Spleen (tissue), 11 donors: ENCODE data around the gene ITPR2. TPM values are rescaled to one million over a fixed set of nuclear protein-coding genes. Genes with fewer than 3 reads are reported as not detected.

ENCODE experiments used
- DNase-seq: peaks from one replicate; pipeline ENCODE4 v3.0.0-alpha.2; 2020
- H3K27ac ChIP-seq, 8 donors: fragments of 200-600 bp; sonication (generic) in 7 of 8; 1 replicate in 4 of 8; 2 replicates in 4 of 8; pipeline versions ENCODE4 v1.5.0 to v1.8.0; 2016 to 2021; ENCODE audit warnings: inconsistent platforms in 4 of 8, mild to moderate bottlenecking in 4 of 8, moderate library complexity in 1 of 8
- H3K27me3 ChIP-seq, 7 donors: fragments of 200-600 bp; sonication (generic) in 6 of 7; replicated peaks in 1 of 7; 1 replicate in 4 of 7; 2 replicates in 3 of 7; pipeline versions ENCODE4 v1.5.0 to v1.8.0; 2016 to 2021; ENCODE audit warnings: inconsistent platforms in 3 of 7, mild to moderate bottlenecking in 1 of 7
- H3K36me3 ChIP-seq, 6 donors: fragments of 200-600 bp; sonication (generic) in 5 of 6; 1 replicate in 4 of 6; 2 replicates in 2 of 6; pipeline versions ENCODE4 v1.5.0 to v1.8.0; 2016 to 2021; ENCODE audit warnings: inconsistent platforms in 2 of 6
- H3K4me1 ChIP-seq, 6 donors: fragments of 200-600 bp; sonication (generic) in 5 of 6; 1 replicate in 3 of 6; 2 replicates in 3 of 6; pipeline versions ENCODE4 v1.5.0 to v1.8.0; 2016 to 2021; ENCODE audit warnings: inconsistent platforms in 3 of 6
- H3K4me3 ChIP-seq, 8 donors: fragments of 200-600 bp; sonication (generic) in 7 of 8; 1 replicate in 4 of 8; 2 replicates in 4 of 8; pipeline versions ENCODE4 v1.5.0 to v1.8.0; 2016 to 2021; ENCODE audit warnings: inconsistent platforms in 4 of 8, mild to moderate bottlenecking in 4 of 8, moderate library complexity in 2 of 8
- H3K9me3 ChIP-seq, 8 donors: fragments of 200-600 bp; sonication (generic) in 7 of 8; 1 replicate in 4 of 8; 2 replicates in 4 of 8; pipeline versions ENCODE4 v1.5.0 to v1.8.0; 2016 to 2021; ENCODE audit warnings: inconsistent platforms in 4 of 8
- POLR2A ChIP-seq, 3 donors: fragments of 450-650 bp; IDR thresholded peaks; one replicate each; pipeline ENCODE4 v1.5.1; 2017; ENCODE audit warnings: antibody characterized with exemption in 3 of 3, mild to moderate bottlenecking in 1 of 3
- POLR2AphosphoS5 ChIP-seq, 3 donors: sonication (generic); formaldehyde crosslinking; IDR thresholded peaks; one replicate each; pipeline ENCODE4 v1.5.1; 2017; ENCODE audit warnings: antibody characterized with exemption in 3 of 3
- WGBS, 5 donors: extraction: QIAGEN DNeasy Blood & Tissue Kit in 3 of 5; methylation state at CpG; one replicate each; pipeline versions ENCODE4 v1.1.5 to v1.1.7; 2013 to 2018; 5-methylcytosine and 5-hydroxymethylcytosine counted together
- intact Hi-C: fragments of 100-400 bp; cut with DNase I; formaldehyde crosslinking; loops from one replicate; pipeline ENCODE4 v1.15.0; 2023; ENCODE audit warnings: low total_unique reads
- polyA plus RNA-seq, 3 donors: library from polyadenylated mRNA; stranded (reverse); fragments of 200-250 nt; gene quantifications; one replicate each; pipeline ENCODE4 v1.2.1, GENCODE V29; 2013
- total RNA-seq, 7 donors: library from RNA; depleted of rRNA in 3 of 7; stranded (reverse); fragments of >200 nt in 3 of 7; fragmentation: NEBNext Ultra II Directional in 4 of 7; extraction: Animal tissue kit (Norgen Biotek cat#: 25700) in 4 of 7; gene quantifications; one replicate each; pipeline versions ENCODE4 v1.1.0 to v1.2.1, GENCODE V29; 2016 to 2021
- TF ChIP-seq, protein P1 (sequence below), 11 experiments: fragments of 200-600 bp in 7 of 11; fragments of 450-650 bp in 4 of 11; sonication (generic) in 4 of 11; IDR thresholded peaks in 8 of 11; conservative IDR thresholded peaks in 3 of 11; 1 replicate in 7 of 11; 2 replicates in 4 of 11; pipeline versions ENCODE4 v1.4.0 to v1.8.0; 2016 to 2021; ENCODE audit warnings: antibody characterized with exemption in 11 of 11, inconsistent platforms in 4 of 11, mild to moderate bottlenecking in 1 of 11
- donor health status: healthy with polysubstance abuse.
- donor health status: DM: no; HTN: no; CAD: no; lungs with moderate emphysema.
- donor health status: DM: no; HTN: no; CAD: no.
- donor health status: Bipolar disorder and iron deficiency.
- donor health status: healthy.
- donor health status: DM: no; HTN: no; CAD: no.
- donor health status: DM: yes; HTN: yes; CAD: no.

Gene ITPR2
- total and polyA plus RNA-seq, 10 donors, result 3.2 to 105 (median 60.4) TPM

DNA sequence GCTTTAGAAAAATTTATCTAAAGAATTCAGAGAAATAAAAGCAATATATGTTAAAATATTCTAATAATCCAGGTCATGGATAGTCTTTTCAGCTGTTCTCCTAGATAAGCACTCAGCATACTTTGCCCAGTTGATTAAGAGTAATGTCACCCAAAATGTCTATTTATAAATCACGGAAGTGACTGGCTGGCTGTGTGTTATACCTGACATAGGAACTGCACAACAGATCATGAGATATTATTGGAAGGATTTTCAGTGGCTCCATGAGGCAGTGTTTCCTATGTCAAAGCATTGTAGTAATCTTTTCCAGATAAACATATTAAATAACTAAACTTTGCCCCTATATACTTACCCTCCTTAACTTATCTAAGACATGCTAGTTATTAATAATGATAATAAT, 128.8 kb downstream of the ITPR2 start:
- intact Hi-C loops, result no loop called here
- peak overlapping the region in 2 of 8 donors; percentile 19 for H3K27ac ChIP-seq
- peaks cover 0 to 20% (median 15%) of the 10 kb centered on the region in 6 donors for H3K4me1 ChIP-seq
- H3K9me3 ChIP-seq, result peaks cover 0 to 5% (median 0%) of the 10 kb centered on the region in 8 donors
- peaks cover 0 to 24% (median 3%) of the 10 kb centered on the region in 6 donors for H3K36me3 ChIP-seq
- no peak for TF ChIP-seq POLR2AphosphoS5 (IDR thresholded peaks at IDR 0.05)
- TF ChIP-seq POLR2A (IDR thresholded peaks at IDR 0.05), result no peak
- TF ChIP-seq, protein P1, sequence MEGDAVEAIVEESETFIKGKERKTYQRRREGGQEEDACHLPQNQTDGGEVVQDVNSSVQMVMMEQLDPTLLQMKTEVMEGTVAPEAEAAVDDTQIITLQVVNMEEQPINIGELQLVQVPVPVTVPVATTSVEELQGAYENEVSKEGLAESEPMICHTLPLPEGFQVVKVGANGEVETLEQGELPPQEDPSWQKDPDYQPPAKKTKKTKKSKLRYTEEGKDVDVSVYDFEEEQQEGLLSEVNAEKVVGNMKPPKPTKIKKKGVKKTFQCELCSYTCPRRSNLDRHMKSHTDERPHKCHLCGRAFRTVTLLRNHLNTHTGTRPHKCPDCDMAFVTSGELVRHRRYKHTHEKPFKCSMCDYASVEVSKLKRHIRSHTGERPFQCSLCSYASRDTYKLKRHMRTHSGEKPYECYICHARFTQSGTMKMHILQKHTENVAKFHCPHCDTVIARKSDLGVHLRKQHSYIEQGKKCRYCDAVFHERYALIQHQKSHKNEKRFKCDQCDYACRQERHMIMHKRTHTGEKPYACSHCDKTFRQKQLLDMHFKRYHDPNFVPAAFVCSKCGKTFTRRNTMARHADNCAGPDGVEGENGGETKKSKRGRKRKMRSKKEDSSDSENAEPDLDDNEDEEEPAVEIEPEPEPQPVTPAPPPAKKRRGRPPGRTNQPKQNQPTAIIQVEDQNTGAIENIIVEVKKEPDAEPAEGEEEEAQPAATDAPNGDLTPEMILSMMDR (IDR thresholded peaks at IDR 0.05 in 8 of 11, conservative IDR thresholded peaks at IDR 0.05 in 3 of 11), result no peak
- H3K4me3 ChIP-seq, result no peak overlapping the region
- no peaks in the 10 kb centered on the region for H3K27me3 ChIP-seq
- 52 to 72% (median 68%) methylated on average over 1 of the region's 1 CpG for WGBS, 5 donors
- DNase-seq, result no peak

DNA sequence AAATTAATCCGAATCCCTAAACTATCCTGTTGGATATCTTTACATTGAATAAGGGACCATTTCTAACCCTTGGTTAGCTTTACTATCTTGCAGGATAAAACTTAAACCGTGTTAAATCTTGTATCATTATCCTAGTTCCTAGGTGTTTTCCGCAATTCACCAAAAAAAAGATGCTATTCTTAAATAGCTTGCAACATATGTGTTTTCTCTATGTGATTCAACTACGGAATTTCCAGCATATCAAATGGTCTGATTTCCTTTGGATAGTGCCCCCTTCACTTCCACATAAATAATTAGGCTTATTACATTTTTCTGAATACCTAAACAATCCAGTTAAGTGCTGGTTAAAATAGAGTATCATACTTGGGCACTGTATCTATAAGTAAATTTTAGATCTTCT, 130.3 kb downstream of the ITPR2 start:
- DNase-seq, result no peak
- H3K36me3 ChIP-seq, result peaks cover 0 to 21% (median 0%) of the 10 kb centered on the region in 6 donors
- WGBS, 5 donors, result 93 to 96% (median 95%) methylated on average over 4 of the region's 4 CpGs
- no peak overlapping the region for H3K27ac ChIP-seq
- no peaks in the 10 kb centered on the region for H3K9me3 ChIP-seq
- peaks cover 0 to 20% (median 15%) of the 10 kb centered on the region in 6 donors for H3K4me1 ChIP-seq
- no peaks in the 10 kb centered on the region for H3K27me3 ChIP-seq
- H3K4me3 ChIP-seq, result no peak overlapping the region
- intact Hi-C loops, result no loop called here
- TF ChIP-seq POLR2A (IDR thresholded peaks at IDR 0.05) (no peak), POLR2AphosphoS5 (IDR thresholded peaks at IDR 0.05) (no peak)
- TF ChIP-seq, protein P1 (IDR thresholded peaks at IDR 0.05 in 8 of 11, conservative IDR thresholded peaks at IDR 0.05 in 3 of 11), result no peak

DNA sequence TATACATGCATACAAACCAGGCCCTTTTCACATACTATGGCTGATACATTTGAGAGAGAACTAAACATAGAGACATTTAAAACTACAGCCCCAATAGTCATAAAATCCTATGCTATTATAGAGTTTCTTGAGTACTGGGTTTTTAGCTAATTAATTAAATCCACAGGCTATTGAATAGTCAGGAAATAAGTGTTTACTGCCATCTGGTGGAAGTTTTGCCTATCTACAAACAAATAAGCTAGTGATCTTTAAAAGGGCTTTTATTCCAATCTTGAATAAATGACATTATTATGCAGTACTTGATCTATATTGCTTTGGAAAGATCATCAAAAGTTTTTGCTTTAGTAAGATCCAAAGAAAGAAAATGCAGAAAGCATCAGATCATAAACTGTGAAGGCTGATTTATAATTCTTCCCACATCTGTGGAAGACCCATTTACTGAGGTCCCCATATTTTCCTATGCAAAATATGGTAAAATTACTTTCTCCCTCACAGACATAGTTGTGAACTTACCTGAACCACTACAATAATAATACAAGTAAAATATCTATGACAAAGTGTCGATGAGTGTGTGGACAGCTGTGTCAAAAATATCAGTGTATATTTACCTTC, 131.3 kb downstream of the ITPR2 start:
- TF ChIP-seq, protein P1 (IDR thresholded peaks at IDR 0.05 in 8 of 11, conservative IDR thresholded peaks at IDR 0.05 in 3 of 11), result peak in 7 of 11 experiments; percentile 42 to 68 (median 54)
- TF ChIP-seq POLR2AphosphoS5 (IDR thresholded peaks at IDR 0.05), result no peak
- Histone ChIP-seq H3K27ac (no peak overlapping the region), H3K36me3 (peaks cover 0 to 30% (median 0%) of the 10 kb centered on the region in 6 donors), H3K27me3 (no peaks in the 10 kb centered on the region), H3K4me1 (peaks cover 0 to 20% (median 15%) of the 10 kb centered on the region in 6 donors), H3K9me3 (no peaks in the 10 kb centered on the region), H3K4me3 (no peak overlapping the region)
- 81 to 97% (median 90%) methylated on average over 1 of the region's 1 CpG for WGBS, 5 donors
- intact Hi-C loops, result no loop called here
- DNase-seq, result no peak

DNA sequence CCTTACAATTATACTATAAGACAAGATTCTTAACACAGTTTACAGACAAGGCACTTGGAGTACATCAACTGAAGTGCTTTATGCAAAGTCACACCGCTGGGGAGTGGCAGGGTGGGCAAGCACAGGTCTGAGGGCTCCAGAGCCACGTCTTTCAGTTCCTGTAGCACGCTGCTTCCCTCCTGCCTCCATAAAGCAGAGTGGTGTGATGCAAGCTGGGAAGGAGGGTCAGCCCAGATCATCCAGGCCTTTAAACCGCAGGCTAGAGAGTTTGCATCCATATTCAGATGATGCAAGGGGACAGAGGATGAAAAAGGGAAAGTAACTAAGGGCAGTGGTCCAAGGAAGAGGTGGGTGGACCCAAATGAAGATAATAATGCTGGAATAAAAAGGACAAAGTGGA, 132.6 kb downstream of the ITPR2 start:
- Histone ChIP-seq H3K27me3 (no peaks in the 10 kb centered on the region), H3K4me1 (peaks cover 0 to 18% (median 14%) of the 10 kb centered on the region in 6 donors), H3K27ac (no peak overlapping the region), H3K4me3 (no peak overlapping the region), H3K36me3 (peaks cover 0 to 42% (median 2%) of the 10 kb centered on the region in 6 donors), H3K9me3 (no peaks in the 10 kb centered on the region)
- no peak for TF ChIP-seq POLR2A (IDR thresholded peaks at IDR 0.05)
- TF ChIP-seq, protein P1 (IDR thresholded peaks at IDR 0.05 in 8 of 11, conservative IDR thresholded peaks at IDR 0.05 in 3 of 11), result no peak
- TF ChIP-seq POLR2AphosphoS5 (IDR thresholded peaks at IDR 0.05), result no peak
- WGBS, 5 donors, result 62 to 87% (median 71%) methylated on average over 4 of the region's 4 CpGs
- intact Hi-C loops, result no loop called here
- DNase-seq, result no peak
